GM19468 (cell line): ENCODE data around the gene PTGES.
"Not testable (repeated sequence)": the region's sequence is repeated elsewhere in the genome, so short reads cannot be mapped to it uniquely, and the experiment has no call there.

Experiments
- ATAC-seq: cut with Tn5 transposase; IDR thresholded peaks from one replicate; pipeline ENCODE4 v1.9.1; 2021; ENCODE audit warnings: mild to moderate bottlenecking, moderate library complexity, moderate number of reproducible peaks; ENCODE audit not compliant: unreplicated experiment; ENCODE audit errors: extremely low read depth

Gene PTGES

DNA sequence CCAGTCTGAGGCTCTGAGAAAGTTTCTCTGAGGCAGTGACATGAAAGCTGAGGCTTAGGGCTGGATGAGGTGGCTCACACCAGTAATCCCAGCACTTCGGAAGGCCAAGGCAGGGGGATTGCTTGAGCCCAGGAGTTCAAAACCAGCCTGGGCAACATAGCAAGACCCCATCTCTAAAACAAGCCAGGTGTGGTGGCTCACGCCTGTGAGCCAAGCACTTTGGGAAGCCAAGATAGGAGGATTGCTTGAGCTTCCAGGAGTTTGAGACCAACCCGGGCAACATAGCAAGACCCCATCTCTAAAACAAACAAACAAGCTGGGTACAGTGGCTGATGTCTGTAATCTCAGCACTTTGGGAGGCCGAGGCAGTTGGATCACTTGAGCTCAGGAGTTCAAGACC, 3.8 kb downstream of the PTGES start:
- not testable (repeated sequence) for ATAC-seq

DNA sequence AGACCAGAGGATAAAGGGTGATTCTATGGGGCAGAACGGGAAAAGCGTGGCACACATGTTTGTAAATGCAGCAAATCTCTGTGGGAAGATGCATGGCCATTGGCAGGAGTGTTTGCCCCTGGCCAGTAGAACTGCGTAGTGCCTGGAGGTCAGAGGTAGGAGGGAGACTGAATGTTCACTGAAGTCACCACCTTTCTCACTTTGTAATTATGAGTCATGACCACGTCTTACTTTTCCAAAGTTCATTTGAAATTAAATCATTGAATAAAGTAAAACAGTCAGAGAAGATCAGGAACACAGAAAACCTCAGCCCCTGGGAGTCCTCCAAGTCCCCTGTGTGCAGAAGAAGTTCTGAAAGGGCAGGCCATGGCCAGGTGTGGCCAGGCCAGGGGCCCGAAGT, 4.6 kb downstream of the PTGES start:
- ATAC-seq, result no peak

DNA sequence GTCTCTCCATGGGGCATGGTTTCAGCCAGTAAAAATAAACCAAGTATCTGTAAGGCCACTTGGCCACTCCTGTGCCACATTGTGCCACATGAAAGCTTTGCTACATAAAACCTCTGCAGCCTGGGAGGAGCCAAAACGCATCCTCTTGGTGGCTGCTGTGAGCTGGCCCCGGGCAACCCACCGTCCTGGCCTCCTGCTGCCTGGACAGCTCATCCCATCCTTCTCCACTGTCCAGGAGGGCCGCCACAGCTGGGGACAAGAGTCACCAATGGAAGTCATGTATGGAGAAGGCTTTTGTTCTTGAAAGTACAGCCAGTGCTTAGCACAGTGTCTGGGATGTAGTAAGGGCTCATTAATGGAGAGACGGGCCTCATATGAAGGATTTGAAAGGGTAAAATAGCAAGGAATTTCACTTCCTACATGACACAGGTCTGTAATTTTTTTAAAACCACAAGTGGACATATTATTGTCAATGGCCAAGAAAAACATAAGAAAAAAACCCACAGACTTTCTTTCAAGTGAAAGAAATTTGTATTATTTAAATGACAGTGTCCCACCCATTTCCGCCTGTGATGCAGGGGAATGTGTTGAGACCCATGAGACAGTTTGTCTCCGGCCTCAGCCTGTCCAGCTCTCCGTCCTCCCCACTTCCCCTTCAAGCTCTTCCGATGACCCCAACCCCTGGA, 6.6 kb downstream of the PTGES start:
- no peak for ATAC-seq

DNA sequence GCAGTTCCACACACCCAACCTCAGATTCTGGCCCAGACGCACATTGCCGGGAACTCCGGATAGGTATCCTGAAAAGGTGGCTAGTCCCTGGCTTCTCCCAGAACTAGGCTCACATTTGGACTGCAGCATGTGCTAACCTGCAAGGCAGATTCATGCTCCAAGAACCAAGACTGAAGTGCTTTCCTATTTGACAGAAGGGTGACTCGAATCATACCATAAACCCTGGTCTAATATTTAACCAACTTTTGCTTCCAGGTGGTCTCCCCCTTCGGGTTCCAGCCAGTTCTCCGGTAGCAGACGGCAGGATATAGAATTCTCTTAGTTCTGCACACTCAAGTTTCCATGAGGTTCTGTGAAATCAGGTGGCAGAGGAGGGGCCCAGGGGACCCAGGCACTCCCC, 7.6 kb downstream of the PTGES start:
- no peak for ATAC-seq

DNA sequence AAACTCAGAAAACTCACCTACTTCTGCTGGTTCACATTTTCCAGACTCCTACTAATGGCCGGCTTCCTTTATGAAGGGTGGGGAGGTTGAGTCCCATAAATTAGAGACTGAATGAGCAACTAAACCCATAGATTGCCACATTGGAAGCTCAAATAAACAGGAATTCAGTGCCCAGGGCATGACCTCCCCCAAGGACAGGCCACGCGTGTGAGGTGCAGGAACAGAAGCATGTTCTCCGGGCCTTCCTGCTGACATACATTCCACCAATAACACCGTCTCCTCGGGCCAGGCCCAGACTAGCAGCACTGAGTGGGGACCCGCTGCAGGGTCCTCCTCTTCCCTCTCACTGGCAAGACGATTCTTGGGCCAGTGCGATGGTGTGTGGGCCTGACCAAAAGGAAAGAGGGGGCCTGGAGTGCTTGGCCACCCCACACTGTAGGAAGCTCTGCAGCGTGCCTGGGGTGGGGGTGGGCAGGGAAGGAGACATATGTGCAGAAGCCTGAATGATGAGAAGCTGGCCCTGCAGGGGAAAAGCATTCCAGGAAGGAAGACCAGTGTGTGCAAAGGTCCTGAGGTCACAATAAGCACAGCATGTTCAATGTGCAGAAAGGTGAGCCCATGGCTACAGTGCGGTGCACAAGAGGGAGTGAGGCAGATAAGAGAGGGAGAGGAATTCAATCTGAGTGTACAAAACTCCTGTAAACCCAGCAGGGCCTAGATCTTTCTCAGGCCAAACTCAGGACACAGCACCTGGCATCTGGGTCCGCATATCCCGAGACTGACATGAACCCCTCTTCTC, 12.0 kb downstream of the PTGES start:
- no peak for ATAC-seq

DNA sequence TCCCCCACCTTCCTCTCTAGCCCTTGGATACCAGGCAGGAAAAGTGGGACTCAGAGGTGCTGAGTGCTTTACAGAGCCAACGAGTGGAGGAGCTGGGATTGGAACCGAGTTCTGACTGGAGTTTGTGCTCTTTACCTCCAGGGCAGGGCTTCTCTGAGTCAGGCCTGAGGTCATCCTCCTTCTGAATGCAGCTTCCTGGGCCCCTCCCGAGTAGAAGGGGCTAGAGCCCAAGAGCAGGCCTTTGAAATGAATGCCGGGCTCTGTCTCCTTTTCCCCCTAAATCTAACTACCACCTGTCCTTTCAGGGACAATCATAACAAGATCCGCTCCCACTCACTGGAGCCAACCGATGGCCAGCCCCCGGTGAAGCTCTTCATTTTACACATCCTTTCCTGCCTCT, 12.7 kb downstream of the PTGES start:
- ATAC-seq, result no peak

DNA sequence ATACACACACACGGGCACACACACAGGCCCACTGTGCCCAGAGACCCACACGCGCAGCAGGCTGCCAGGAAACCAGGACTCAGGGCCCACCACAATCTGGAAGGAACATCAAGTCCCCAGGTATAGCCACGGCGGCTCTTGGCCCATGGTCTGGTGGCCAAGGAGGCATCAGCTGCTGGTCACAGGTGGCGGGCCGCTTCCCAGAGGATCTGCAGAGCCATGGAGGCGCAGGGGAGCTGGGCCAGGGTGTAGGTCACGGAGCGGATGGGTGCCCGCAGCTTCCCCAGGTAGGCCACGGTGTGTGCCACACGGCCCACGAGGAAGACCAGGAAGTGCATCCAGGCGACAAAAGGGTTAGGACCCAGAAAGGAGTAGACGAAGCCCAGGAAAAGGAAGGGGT, 13.4 kb downstream of the PTGES start:
- no peak for ATAC-seq

DNA sequence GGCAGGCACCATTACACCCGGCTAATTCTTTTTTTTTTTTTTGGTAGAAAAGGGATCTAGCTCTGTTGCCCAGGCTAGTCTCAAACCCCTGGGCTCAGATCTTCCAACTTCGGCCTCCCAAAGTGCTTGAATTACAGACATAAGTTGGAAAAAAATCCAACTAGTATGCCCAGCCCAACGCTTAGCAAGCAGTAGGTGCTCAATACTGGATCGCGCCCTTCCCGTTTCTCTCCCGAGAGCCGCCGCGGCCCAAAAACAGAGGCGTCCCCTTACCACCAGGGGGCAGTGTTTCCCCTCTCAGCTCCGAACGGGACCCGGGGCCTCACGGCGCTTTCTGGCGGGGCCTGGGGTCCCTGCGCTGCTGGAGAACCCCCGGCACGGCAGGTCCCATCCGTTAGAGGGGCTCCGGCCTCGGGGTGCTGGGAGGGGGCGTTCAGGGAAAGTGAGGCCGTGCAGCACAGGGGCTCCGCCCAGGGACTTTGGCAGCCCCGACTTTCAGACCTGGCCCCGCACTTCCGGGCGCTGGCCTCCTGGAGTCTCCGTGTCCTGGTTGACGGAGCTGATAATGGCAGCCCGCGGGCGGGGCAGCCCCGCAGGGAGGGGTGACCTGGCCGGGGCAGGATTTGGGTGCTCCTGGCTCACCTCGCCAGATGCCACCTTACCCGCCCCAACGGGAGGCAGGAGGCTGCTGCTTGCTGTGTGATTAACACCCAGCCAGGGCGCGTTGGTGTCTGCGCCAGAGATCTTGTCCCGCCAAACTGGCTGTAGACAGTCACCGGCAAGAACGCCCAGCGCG, 15.2 kb downstream of the PTGES start:
- ATAC-seq, result no peak

DNA sequence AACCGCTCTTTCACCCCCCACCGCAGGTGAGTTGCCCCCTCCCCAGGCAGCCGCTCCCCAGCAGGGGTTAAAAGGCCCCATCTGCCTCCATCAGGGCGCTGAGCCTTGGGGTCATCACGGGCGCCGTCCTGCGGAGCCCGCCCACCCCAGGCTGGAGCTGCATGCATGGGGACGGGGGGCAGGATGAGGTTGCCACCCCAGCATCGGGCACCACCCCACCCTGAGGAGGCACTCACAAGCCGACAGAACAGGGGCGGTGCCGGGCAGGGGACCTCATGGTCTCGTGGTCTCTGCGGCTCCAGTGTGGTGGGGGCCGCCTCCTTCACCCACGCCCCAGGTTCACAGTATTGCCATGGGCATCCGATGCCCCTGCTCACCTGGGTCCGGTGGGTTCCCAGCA, 16.5 kb downstream of the PTGES start:
- no peak for ATAC-seq

DNA sequence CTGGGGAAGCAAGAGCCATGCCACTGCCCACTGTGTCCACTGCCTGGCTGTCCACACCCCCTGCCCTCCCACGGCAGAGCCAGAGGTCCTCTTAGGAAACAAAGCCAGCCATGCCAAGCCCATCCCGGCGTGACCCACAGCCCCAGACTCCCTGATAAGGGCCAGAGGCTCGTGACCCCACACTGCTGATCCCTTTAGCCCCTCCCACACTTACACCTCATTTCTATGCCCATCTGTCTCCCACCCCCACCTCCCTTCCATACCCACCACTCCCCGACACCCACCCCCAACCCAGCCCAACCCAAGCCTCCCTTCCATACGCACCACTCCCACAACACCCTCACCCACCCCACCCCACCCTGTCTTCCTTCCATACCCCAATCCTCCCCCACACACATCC, 17.3 kb downstream of the PTGES start:
- ATAC-seq, result no peak

DNA sequence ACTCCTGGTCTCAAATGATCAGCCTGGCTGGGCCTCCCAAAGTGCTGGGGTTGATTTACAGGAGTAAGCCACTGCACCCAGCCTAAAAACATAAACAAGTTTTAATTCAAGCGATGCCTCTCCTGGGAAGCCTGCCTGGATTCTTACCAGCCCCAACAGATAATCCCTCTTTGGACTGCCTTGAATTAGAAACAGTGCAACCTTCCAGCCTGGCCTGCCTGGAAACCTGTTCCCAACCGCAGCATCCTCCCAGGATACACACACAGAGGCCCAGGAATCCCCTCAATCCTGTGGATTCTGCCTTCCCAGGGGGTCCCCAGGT, 19.2 kb downstream of the PTGES start:
- no peak for ATAC-seq

DNA sequence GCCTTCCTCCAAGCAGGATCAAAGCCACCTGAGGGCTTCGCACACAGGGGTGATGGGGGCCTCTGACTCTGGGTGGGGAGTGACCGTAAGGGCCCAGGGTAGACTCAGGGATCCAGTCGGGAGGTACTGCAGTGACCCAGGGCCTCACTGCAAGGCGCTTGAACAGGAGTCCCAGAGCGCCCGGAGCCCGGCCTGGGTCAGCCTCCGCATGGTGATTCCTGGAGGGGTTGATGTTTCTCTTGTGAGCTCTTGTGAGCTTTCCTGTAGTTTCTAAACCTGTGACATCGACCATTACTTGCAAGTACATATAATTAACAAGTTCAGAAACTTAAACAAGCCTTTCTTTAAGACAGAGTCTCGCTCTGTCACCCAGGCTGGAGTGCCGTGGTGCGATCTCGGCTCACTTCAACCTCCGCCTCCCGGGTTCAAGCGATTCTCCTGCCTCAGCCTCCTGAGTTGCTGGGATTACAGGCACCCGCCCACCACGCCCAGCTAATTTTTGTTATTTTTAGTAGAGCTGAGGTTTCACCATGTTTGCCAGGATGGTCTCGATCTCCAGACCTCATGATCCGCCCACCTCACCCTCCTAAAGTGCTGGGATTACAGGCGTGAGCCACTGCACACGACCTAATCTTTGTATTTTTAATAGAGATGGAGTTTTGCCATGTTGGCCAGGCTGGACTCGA, 19.8 kb downstream of the PTGES start:
- ATAC-seq, result no peak

DNA sequence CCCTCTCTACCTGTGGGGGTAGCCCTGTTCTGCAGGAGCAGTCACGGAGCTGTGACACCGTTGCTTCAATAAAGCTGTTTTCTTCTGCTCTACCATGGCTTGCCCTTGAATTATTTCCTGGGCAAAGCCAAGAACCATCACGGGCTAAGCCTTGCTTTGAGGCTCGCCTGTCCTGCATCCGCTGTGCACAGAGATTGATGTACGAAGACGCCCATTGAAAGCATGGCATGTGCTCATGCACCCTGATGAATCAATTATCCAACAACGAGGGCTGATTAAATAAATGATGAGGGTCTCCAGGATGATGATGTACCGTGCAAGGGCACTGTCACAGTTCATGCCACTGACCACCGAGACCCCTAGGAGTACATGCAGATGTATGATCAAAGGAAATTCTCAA, 20.7 kb downstream of the PTGES start:
- ATAC-seq, result no peak

DNA sequence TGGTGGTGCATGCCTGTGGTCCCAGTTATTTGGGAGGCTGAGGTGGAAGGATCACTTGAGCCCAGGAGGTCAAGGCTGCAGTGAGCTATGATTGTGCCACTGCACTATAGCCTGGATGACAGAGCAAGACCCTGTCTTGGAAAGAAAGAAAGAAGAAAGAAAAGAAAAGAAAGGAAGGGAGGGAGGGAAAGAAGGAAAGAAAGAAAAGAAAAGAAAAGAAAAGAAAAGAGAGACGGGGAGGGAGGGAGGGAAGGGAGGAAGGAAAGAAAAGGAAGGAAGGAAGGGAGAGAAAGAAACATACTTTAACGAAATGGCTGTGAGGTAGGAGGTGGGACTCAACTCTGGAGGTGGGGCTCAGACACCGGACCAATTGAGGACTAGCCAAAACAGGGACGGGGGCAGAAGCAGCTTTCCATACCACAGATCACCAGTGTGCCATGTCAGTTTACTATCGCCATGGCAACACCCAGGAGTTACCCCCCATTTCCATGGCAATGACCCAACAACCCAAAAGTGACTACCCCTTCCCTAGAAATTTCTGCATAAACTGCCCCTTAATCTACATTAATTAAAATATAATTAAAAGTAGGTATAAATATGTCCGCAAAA, 21.3 kb downstream of the PTGES start:
- ATAC-seq, result no peak

DNA sequence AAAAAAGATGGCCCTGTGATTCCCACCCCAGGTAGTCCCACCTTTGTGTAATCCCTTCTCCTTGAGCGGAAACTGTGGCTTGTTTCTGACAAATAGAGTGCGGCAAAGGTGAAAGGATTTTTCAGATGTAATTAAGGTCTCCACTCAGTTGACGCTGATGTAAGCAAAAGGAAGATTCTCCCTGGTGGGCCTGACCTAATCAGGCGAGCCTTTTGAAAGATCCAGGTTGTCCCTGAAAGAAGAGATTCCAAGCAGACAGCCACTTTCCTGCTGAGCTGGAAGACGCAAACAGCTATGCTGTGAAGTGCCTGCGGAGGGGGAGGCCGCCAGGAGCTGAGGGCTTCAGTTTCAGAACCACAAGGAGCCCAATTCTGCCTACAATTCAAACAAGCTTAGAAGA, 24.1 kb downstream of the PTGES start:
- ATAC-seq, result no peak

DNA sequence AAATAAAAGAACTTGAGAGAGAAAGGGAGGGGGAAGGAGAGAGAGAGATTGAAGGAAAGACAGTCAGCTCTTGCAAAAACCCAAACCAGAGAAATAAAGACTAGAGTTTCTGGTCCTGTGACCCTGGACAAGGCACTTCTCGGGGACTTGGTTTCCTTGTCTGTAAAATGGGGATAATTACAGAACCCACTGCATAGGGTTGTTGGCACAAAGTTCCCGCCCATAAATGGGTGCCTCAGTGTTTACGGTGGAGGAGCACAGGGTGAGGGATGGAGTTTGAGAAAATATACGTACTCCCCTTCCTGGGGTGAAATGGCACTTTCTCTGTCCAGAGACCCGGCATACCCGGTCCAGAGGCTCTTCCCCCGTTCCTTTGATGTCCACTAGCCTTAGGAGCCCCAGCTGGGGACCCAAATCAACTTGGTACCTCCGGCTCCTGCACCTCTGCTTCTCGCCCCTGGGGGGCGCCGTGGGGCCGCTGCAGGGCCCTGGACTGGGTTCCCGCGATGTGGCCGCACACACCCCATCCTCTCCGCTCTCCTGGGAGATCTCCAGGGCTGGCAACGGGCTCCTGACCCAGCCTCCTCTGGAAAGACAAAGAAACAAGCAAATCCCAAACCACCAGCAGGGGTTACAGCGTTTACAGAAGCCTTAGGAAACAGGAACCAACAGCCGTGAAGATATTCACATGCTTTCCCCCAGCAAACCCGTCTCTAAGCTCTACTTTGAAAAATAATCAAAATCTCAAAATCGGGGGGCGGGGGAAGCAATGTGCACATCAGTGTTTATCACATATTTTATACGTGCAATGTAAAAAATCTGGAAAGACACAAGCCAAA, 26.3 kb downstream of the PTGES start:
- no peak for ATAC-seq

DNA sequence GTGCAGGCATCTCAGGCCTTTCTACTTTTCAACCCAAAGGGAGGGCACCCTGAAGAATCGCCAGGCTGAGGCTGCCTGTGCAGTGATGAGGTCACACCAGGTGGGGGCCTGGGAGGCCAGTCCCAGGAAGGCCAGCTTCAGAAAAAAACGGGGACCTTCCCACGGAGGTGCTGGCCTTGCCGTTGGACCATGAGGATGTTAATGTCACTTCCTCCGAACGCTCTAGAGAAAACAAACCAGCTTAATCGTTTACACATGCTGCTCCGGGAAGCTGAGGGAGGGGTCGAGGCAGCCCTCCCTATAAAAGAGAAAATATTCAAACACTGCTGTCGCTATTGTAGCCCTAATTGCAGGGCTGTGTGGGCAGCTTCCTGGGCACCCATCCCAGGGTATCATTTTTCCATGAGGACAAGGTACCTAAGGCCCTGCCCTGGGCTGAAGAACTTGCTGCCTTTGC, 27.0 kb downstream of the PTGES start:
- no peak for ATAC-seq

DNA sequence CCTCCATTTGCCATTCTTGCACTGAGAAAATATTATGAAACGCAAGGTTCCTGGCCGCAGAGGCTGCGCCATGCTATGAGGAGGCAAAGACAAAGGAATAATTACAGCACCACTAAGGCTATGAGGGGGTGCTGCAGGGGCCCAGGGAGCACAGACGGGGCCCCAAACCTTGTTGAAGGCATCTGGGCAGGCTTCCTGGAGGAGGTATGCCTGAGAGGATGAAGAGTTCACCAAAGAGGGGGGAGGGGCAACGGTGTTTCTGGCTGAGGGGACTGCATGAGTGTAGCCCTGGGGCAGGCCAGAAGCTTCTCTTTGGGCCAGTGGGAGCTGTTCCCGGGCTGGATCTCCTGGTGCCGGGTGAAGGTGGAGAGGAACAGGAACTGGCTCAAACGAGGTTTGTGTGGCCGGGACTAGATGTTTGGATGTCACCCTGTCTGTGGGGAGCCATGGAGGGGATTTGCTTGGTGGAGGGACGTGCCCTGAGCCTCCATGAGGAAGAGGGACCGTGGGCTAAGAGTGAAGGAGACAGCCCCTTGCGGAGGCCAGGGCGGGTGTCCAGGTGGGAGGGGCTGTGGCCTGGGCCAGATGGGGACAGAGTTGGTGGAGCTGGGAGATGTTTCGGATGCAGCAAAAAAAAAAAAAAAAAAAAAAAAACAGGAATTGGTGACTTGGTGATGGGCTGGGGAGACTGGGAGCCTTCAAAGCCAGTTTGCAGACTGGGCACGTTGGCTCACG, 28.2 kb downstream of the PTGES start:
- ATAC-seq, result no peak

DNA sequence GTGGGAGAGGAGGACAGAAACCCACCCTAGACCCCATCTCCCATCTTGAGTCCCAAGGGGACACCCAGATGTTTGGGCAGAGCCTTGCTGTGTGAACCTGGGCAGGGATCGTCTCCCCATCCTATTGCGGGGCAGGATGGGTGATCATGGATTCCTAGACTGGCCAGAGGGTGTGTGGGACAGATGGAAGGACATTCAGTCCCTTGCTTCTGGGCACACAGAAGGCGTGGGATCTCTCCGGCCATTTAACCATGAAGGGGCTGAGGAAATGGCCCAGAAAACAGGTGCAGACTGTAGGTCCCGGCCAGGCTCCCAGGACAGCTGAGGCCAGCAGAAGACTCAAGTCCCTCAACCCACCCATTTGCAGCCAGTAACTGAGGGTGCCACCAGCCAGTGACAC, 29.9 kb downstream of the PTGES start:
- no peak for ATAC-seq
